Measurements from ENCODE around the gene MACO1.

- TF ChIP-seq CTCF (IDR thresholded peaks at IDR 0.05) (no peak), POLR2A (IDR thresholded peaks at IDR 0.05) (no peak)
These were observed 28.0 kb downstream of the MACO1 start for GRCh38 chr1:25458541-25459298.

Data from thyroid gland (tissue), 4 donors.